Measurements from ENCODE around the gene SNCB. TPM values are rescaled to one million over a fixed set of nuclear protein-coding genes. Genes with fewer than 3 reads are reported as not detected.

The SNCB gene
- total and polyA plus RNA-seq, 2 of the 8 experiments (the other 6 are each of a cell fraction or from before 2014, with no cell fraction given) = 4.2 to 5.9 TPM

DNA sequence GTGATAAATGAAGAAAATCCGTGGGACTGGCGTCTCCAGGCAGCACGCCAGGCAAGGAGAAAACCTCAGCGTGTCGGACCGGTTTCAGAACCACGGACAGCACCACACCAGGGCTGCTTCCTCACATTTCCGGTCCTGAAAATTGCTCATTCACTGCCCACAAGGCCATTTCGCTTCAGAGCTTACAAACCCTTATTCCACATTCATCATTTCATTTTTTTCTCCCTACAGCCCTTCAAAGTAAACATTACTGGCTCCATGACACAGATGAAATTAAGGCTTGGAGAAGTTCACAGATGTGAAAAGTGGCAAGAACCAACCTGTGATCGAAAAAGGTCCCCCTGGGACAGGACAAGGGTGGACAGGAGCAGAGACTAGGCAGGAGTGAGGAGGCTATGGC lies 18.9 kb downstream of the SNCB start (continued):
- TF ChIP-seq SIX5 (IDR thresholded peaks at IDR 0.05; ENCODE audit: low read depth, low read length) = no peak
- no peak for TF ChIP-seq CTBP2 (IDR thresholded peaks at IDR 0.05; ENCODE audit: borderline replicate concordance, insufficient read depth, insufficient read length, low read length)
- TF ChIP-seq POU5F1 (IDR thresholded peaks at IDR 0.05; ENCODE audit: low read depth, low read length) = no peak
- no peak for TF ChIP-seq TBP (IDR thresholded peaks at IDR 0.05; ENCODE audit: low read depth, low read length)
- TF ChIP-seq CHD1 (IDR thresholded peaks at IDR 0.05; ENCODE audit: low read depth, low read length) = no peak
- no peak for TF ChIP-seq KDM5A (IDR thresholded peaks at IDR 0.05; ENCODE audit: low read length)
- TF ChIP-seq, protein P1, sequence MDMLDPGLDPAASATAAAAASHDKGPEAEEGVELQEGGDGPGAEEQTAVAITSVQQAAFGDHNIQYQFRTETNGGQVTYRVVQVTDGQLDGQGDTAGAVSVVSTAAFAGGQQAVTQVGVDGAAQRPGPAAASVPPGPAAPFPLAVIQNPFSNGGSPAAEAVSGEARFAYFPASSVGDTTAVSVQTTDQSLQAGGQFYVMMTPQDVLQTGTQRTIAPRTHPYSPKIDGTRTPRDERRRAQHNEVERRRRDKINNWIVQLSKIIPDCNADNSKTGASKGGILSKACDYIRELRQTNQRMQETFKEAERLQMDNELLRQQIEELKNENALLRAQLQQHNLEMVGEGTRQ (IDR thresholded peaks at IDR 0.05; ENCODE audit: low read length) = no peak
- TF ChIP-seq EGR1 (IDR thresholded peaks at IDR 0.05; ENCODE audit: borderline replicate concordance, low read depth, low read length) = no peak
- no peak for TF ChIP-seq HDAC6 (IDR thresholded peaks at IDR 0.05; ENCODE audit: low read depth, low read length)
- TF ChIP-seq SRF (IDR thresholded peaks at IDR 0.05; ENCODE audit: low read depth, low read length) = no peak
- TF ChIP-seq, protein P2, sequence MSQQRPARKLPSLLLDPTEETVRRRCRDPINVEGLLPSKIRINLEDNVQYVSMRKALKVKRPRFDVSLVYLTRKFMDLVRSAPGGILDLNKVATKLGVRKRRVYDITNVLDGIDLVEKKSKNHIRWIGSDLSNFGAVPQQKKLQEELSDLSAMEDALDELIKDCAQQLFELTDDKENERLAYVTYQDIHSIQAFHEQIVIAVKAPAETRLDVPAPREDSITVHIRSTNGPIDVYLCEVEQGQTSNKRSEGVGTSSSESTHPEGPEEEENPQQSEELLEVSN (IDR thresholded peaks at IDR 0.05) = no peak
- TF ChIP-seq TEAD4 (IDR thresholded peaks at IDR 0.05; ENCODE audit: low read depth, low read length) = no peak
